NCI-H2029 (cell line): Measurements from ENCODE around the gene RAN.
"Not testable (repeated sequence)": the region's sequence is repeated elsewhere in the genome, so short reads cannot be mapped to it uniquely, and the experiment has no call there.

Experiments
- DNase-seq: peaks from one replicate; lab custom pipeline; 2025; lab: John Stamatoyannopoulos, UW

The RAN gene

GRCh38 chr12:130849561-130850417 lies 22.1 kb upstream of the RAN start:
- DNase-seq, result no peak

GRCh38 chr12:130850418-130851021 lies 21.3 kb upstream of the RAN start:
- DNase-seq, result no peak

- DNase-seq, result no peak
Measured at GRCh38 chr12:130856088-130856487, 15.8 kb upstream of the RAN start.

GRCh38 chr12:130858084-130858483 lies 13.8 kb upstream of the RAN start:
- no peak for DNase-seq

GRCh38 chr12:130859161-130859560 lies 12.7 kb upstream of the RAN start:
- DNase-seq, result no peak

- no peak for DNase-seq
Measured at GRCh38 chr12:130860311-130860710, 11.6 kb upstream of the RAN start.

- no peak for DNase-seq
Measured at GRCh38 chr12:130862161-130862560, 9.7 kb upstream of the RAN start.

GRCh38 chr12:130862771-130863170 lies 9.1 kb upstream of the RAN start:
- not testable (repeated sequence) for DNase-seq

- DNase-seq, result no peak
Measured at GRCh38 chr12:130863298-130863697, 8.6 kb upstream of the RAN start.

GRCh38 chr12:130868412-130868811 lies 3.5 kb upstream of the RAN start:
- no peak for DNase-seq

GRCh38 chr12:130870442-130871285 lies 1.2 kb upstream of the RAN start:
- no peak for DNase-seq

- no peak for DNase-seq
Measured at GRCh38 chr12:130872179-130873096, 572 bp downstream of the RAN start.

GRCh38 chr12:130873106-130873795 lies 1.4 kb downstream of the RAN start:
- no peak for DNase-seq

- no peak for DNase-seq
Measured at GRCh38 chr12:130873825-130874224, 2.0 kb downstream of the RAN start.

GRCh38 chr12:130874696-130875095 lies 2.8 kb downstream of the RAN start:
- no peak for DNase-seq

GRCh38 chr12:130875193-130875592 lies 3.3 kb downstream of the RAN start:
- DNase-seq, result no peak

- DNase-seq, result not testable (repeated sequence)
Measured at GRCh38 chr12:130875708-130876107, 3.8 kb downstream of the RAN start.

- DNase-seq, result no peak
Measured at GRCh38 chr12:130876297-130876696, 4.4 kb downstream of the RAN start.

- DNase-seq, result no peak
Measured at GRCh38 chr12:130876758-130877157, 4.9 kb downstream of the RAN start.

- DNase-seq, result no peak
Measured at GRCh38 chr12:130877333-130877732, 5.5 kb downstream of the RAN start.
